SK-N-SH treated with all-trans-retinoic acid at 6 μM for 48 hours (cell line): Measurements from ENCODE around the gene INTU.

Experiments
- GLIS3 ChIP-seq: fragments of 250-450 bp; sonication (Bioruptor Pico); IDR thresholded peaks from 2 replicates; pipeline ENCODE4 v1.5.0; 2020; ENCODE audit warnings: mild to moderate bottlenecking, moderate library complexity
- ISL1 ChIP-seq: fragments of 250-450 bp; sonication (Bioruptor Pico); IDR thresholded peaks from 2 replicates; pipeline ENCODE4 v2.1.2; 2022; ENCODE audit warnings: mild to moderate bottlenecking, moderate library complexity
- TCF4 ChIP-seq: fragments of 250-450 bp; sonication (Bioruptor Pico); IDR thresholded peaks from 2 replicates; pipeline ENCODE4 v1.8.0; 2021; ENCODE audit warnings: mild to moderate bottlenecking, moderate library complexity, borderline replicate concordance
- ZFP30 ChIP-seq: fragments of 450-650 bp; formaldehyde crosslinking; IDR thresholded peaks from 2 replicates; pipeline ENCODE4 v1.5.0; 2022; ENCODE audit warnings: mild to moderate bottlenecking, moderate library complexity
- TF ChIP-seq, protein P1 (sequence below): fragments of 250-450 bp; sonication (Bioruptor Pico); IDR thresholded peaks from 2 replicates; pipeline ENCODE4 v1.8.0; 2020; ENCODE audit warnings: mild to moderate bottlenecking, moderate library complexity, borderline replicate concordance

- TF ChIP-seq GLIS3 (no peak), ZFP30 (CRISPR knock-in tag) (no peak), ISL1 (no peak), TCF4 (CRISPR knock-in tag) (no peak)
- TF ChIP-seq, protein P1, sequence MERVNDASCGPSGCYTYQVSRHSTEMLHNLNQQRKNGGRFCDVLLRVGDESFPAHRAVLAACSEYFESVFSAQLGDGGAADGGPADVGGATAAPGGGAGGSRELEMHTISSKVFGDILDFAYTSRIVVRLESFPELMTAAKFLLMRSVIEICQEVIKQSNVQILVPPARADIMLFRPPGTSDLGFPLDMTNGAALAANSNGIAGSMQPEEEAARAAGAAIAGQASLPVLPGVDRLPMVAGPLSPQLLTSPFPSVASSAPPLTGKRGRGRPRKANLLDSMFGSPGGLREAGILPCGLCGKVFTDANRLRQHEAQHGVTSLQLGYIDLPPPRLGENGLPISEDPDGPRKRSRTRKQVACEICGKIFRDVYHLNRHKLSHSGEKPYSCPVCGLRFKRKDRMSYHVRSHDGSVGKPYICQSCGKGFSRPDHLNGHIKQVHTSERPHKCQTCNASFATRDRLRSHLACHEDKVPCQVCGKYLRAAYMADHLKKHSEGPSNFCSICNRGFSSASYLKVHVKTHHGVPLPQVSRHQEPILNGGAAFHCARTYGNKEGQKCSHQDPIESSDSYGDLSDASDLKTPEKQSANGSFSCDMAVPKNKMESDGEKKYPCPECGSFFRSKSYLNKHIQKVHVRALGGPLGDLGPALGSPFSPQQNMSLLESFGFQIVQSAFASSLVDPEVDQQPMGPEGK (CRISPR knock-in tag): no peak
These were observed 9.0 kb upstream of the INTU start for GRCh38 chr4:127623797-127624083.
